Lung (tissue), 12 donors: ENCODE results near the gene RETREG1. TPM values are rescaled to one million over a fixed set of nuclear protein-coding genes. Genes with fewer than 3 reads are reported as not detected.
A peak's percentile ranks its signal among the peaks of the same experiment; 100 is the strongest.
"Not testable (repeated sequence)": the region's sequence is repeated elsewhere in the genome, so short reads cannot be mapped to it uniquely, and the experiment has no call there.

Experiments
- ATAC-seq: fragments of 200-7000 bp; cut with Tn5 transposase; one replicate; pipeline ENCODE4 v1.9.1; 2020; ENCODE audit warnings: moderate number of reproducible peaks; ENCODE audit not compliant: insufficient read depth, low FRiP score
- DNase-seq, 3 donors: peaks; one replicate each; pipeline ENCODE4 v3.0.0-alpha.2; 2013 to 2017
- H3K27ac ChIP-seq, 2 donors: one replicate each; pipeline ENCODE4 v1.5.1; 2013; ENCODE audit warnings: mild to moderate bottlenecking in 2 of 2, moderate library complexity in 2 of 2, control low read depth in 1 of 2, inconsistent platforms in 1 of 2, low read depth in 1 of 2, low read length in 1 of 2
- H3K27me3 ChIP-seq, 3 donors: one replicate each; pipeline ENCODE4 v1.5.1; 2013; ENCODE audit warnings: low read length in 2 of 3; ENCODE audit not compliant: control insufficient read depth in 3 of 3, insufficient read depth in 3 of 3
- H3K36me3 ChIP-seq, 4 donors: one replicate each; pipeline ENCODE4 v1.5.1; 2013; ENCODE audit warnings: low read length in 4 of 4, mild to moderate bottlenecking in 1 of 4, moderate library complexity in 1 of 4; ENCODE audit not compliant: control insufficient read depth in 4 of 4, insufficient read depth in 4 of 4
- H3K4me1 ChIP-seq, 5 donors: one replicate each; pipeline ENCODE4 v1.5.1; 2013; ENCODE audit warnings: low read length in 5 of 5, mild to moderate bottlenecking in 2 of 5, moderate library complexity in 1 of 5; ENCODE audit not compliant: control insufficient read depth in 5 of 5, insufficient read depth in 5 of 5
- H3K4me3 ChIP-seq: one replicate; pipeline ENCODE4 v1.5.1; 2013; ENCODE audit warnings: mild to moderate bottlenecking, control low read depth, moderate library complexity
- H3K9ac ChIP-seq, 2 donors: one replicate each; pipeline ENCODE4 v1.5.1; 2013; ENCODE audit warnings: low read length in 2 of 2, control low read depth in 1 of 2; ENCODE audit not compliant: insufficient read depth in 1 of 2
- H3K9me3 ChIP-seq, 4 donors: one replicate each; pipeline ENCODE4 v1.5.1; 2013; ENCODE audit warnings: low read length in 3 of 4, mild to moderate bottlenecking in 1 of 4, moderate library complexity in 1 of 4; ENCODE audit not compliant: control insufficient read depth in 4 of 4, insufficient read depth in 3 of 4
- CTCF ChIP-seq: IDR thresholded peaks from 2 replicates; pipeline ENCODE4 v1.5.1; 2012; ENCODE audit warnings: mild to moderate bottlenecking; ENCODE audit errors: control extremely low read depth, extremely low read depth
- WGBS, 2 donors: extraction: QIAGEN DNeasy Blood & Tissue Kit; methylation state at CpG; one replicate each; pipeline ENCODE4 v1.1.7; 2013; 5-methylcytosine and 5-hydroxymethylcytosine counted together
- polyA plus RNA-seq, 2 donors: library from polyadenylated mRNA; stranded (reverse); fragments of 200-250 nt; gene quantifications; one replicate each; pipeline ENCODE4 v1.2.1, GENCODE V29; 2013
- total RNA-seq, 2 donors: library from RNA; depleted of rRNA in 1 of 2; stranded (reverse); fragments of >200 nt in 1 of 2; gene quantifications; one replicate each; pipeline ENCODE4 v1.2.1, GENCODE V29; 2014 to 2021
- donor health status: control.
- donor health status: control.
- donor health status: Bipolar disorder and iron deficiency.
- donor health status: healthy.
- donor health status: DM: yes; HTN: yes; CAD: no.

Gene RETREG1
- total and polyA plus RNA-seq, 4 donors, result 6.8 to 19.5 (median 9.6) TPM

GRCh38 chr5:16659536-16659935 lies 42.7 kb upstream of the RETREG1 start:
- Histone ChIP-seq H3K9ac (no peak overlapping the region), H3K9me3 (peaks cover 0 to 2% (median 0%) of the 10 kb centered on the region in 4 donors), H3K27ac (no peak overlapping the region), H3K4me3 (no peak overlapping the region), H3K36me3 (peaks cover 0 to 10% (median 5%) of the 10 kb centered on the region in 4 donors), H3K4me1 (peaks cover 0 to 3% (median 0%) of the 10 kb centered on the region in 5 donors), H3K27me3 (no peaks in the 10 kb centered on the region)
- DNase-seq (no peak), ATAC-seq (no peak)
- WGBS, 2 donors, result 64 to 76% methylated on average over 1 of the region's 1 CpG
- TF ChIP-seq CTCF, result no peak

- H3K36me3 ChIP-seq, result no peaks in the 10 kb centered on the region
- no peak overlapping the region for H3K4me3 ChIP-seq
- TF ChIP-seq CTCF, result no peak
- no peaks in the 10 kb centered on the region for H3K4me1 ChIP-seq
- no peak overlapping the region for H3K9ac ChIP-seq
- ATAC-seq, result peak; percentile 69
- H3K27ac ChIP-seq, result no peak overlapping the region
- H3K27me3 ChIP-seq, result no peaks in the 10 kb centered on the region
- WGBS, 2 donors, result 15 to 26% methylated on average over 2 of the region's 2 CpGs
- H3K9me3 ChIP-seq, result peaks cover 0 to 2% (median 0%) of the 10 kb centered on the region in 4 donors
- DNase-seq, result no peak
Observed at GRCh38 chr5:16656561-16657191, 39.9 kb upstream of the RETREG1 start.

GRCh38 chr5:16654647-16655334 lies 38.0 kb upstream of the RETREG1 start:
- Histone ChIP-seq H3K36me3 (no peaks in the 10 kb centered on the region), H3K27ac (no peak overlapping the region), H3K4me3 (no peak overlapping the region), H3K4me1 (no peaks in the 10 kb centered on the region), H3K9ac (no peak overlapping the region), H3K27me3 (no peaks in the 10 kb centered on the region), H3K9me3 (peaks cover 0 to 2% (median 0%) of the 10 kb centered on the region in 4 donors)
- ATAC-seq, result no peak
- DNase-seq, result no peak
- no peak for TF ChIP-seq CTCF
- WGBS, 2 donors, result 69 to 75% methylated on average over 6 of the region's 6 CpGs

- not testable (repeated sequence) for H3K4me3 ChIP-seq, H3K27ac ChIP-seq, H3K9me3 ChIP-seq, H3K27me3 ChIP-seq, H3K9ac ChIP-seq, DNase-seq, H3K36me3 ChIP-seq, ATAC-seq, H3K4me1 ChIP-seq
- WGBS, 2 donors, result 84 to 88% methylated on average over 8 of the region's 8 CpGs
Observed at GRCh38 chr5:16648739-16649138, 31.9 kb upstream of the RETREG1 start.
